Body of pancreas (tissue), 4 donors: ENCODE results near the gene HDAC7.

Source experiments
- CTCF ChIP-seq, 7 experiments: fragments of 450-650 bp in 4 of 7; fragments of 200-600 bp in 3 of 7; sonication (generic) in 3 of 7; IDR thresholded peaks; one replicate each; pipeline ENCODE4 v1.5.1; 2016 to 2019; ENCODE audit warnings: antibody characterized with exemption in 7 of 7
- POLR2A ChIP-seq, 3 donors: fragments of 450-650 bp; IDR thresholded peaks; one replicate each; pipeline ENCODE4 v1.6.1; 2016; ENCODE audit warnings: antibody characterized with exemption in 3 of 3, mild to moderate bottlenecking in 2 of 3

- no peak for TF ChIP-seq CTCF (IDR thresholded peaks at IDR 0.05)
- TF ChIP-seq POLR2A (IDR thresholded peaks at IDR 0.05), result no peak
These were observed 6.0 kb downstream of the HDAC7 start for GRCh38 chr12:47813511-47814196.
